ENCODE results near the gene RASA3. TPM values are rescaled to one million over a fixed set of nuclear protein-coding genes. Genes with fewer than 3 reads are reported as not detected.

The RASA3 gene
- total RNA-seq, 1 donor from 2014 or later: 41.1 TPM

DNA sequence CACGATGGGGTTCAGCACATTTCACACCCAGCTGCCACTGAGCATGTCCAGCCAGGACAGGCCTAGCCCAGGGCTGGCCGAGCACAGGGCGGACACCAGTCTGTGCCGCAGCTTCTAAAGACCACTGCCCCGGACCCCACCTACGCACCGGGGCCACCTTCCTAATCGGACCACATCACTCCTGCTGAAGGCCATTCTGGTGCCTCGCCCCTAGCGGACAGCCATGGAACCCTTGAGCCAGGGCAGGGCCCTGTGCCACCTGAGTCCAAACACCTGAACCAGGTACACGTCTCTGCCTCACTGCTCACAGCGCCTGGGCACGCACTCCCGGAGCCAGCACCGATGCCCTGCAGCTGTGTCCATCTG, 150.1 kb downstream of the RASA3 start:
- Mint-ChIP-seq H3K9me3 (ENCODE audit: unreplicated experiment) (no peaks in the 10 kb centered on the region), H3K27me3 (ENCODE audit: low read depth, unreplicated experiment) (no peaks in the 10 kb centered on the region), H3K4me3 (ENCODE audit: unreplicated experiment) (no peak overlapping the region), H3K36me3 (ENCODE audit: low read depth, unreplicated experiment) (peaks cover 19% of the 10 kb centered on the region), H3K4me1 (ENCODE audit: low read depth, unreplicated experiment) (no peaks in the 10 kb centered on the region), H3K27ac (ENCODE audit: unreplicated experiment) (no peak overlapping the region)
- Histone ChIP-seq H3K36me3 (ENCODE audit: insufficient read depth, low read length) (peaks cover 17% of the 10 kb centered on the region), H3K4me1 (ENCODE audit: insufficient read depth, low read length) (peaks cover 2% of the 10 kb centered on the region), H3K9me3 (ENCODE audit: insufficient read depth, low read depth, low read length) (no peaks in the 10 kb centered on the region), H3K4me3 (ENCODE audit: insufficient read depth, low read depth, low read length) (no peak overlapping the region), H3K27me3 (ENCODE audit: insufficient read depth, low read length) (no peaks in the 10 kb centered on the region), H2AFZ (ENCODE audit: low read depth, low read length) (no peak overlapping the region), H3K4me2 (ENCODE audit: low read length) (no peak overlapping the region), H3K79me2 (ENCODE audit: insufficient read depth, low read length) (peaks cover 2% of the 10 kb centered on the region), H4K20me1 (ENCODE audit: insufficient read depth, low read length) (peaks cover 25% of the 10 kb centered on the region), H3K9ac (ENCODE audit: low read length) (no peak overlapping the region), H3K27ac (ENCODE audit: low read depth, low read length) (no peak overlapping the region)
- DNase-seq (ENCODE audit: low read depth) (no peak), FAIRE-seq (no peak)
- TF ChIP-seq, protein P1, sequence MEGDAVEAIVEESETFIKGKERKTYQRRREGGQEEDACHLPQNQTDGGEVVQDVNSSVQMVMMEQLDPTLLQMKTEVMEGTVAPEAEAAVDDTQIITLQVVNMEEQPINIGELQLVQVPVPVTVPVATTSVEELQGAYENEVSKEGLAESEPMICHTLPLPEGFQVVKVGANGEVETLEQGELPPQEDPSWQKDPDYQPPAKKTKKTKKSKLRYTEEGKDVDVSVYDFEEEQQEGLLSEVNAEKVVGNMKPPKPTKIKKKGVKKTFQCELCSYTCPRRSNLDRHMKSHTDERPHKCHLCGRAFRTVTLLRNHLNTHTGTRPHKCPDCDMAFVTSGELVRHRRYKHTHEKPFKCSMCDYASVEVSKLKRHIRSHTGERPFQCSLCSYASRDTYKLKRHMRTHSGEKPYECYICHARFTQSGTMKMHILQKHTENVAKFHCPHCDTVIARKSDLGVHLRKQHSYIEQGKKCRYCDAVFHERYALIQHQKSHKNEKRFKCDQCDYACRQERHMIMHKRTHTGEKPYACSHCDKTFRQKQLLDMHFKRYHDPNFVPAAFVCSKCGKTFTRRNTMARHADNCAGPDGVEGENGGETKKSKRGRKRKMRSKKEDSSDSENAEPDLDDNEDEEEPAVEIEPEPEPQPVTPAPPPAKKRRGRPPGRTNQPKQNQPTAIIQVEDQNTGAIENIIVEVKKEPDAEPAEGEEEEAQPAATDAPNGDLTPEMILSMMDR (IDR thresholded peaks at IDR 0.05; ENCODE audit: insufficient read depth, low read depth, low read length): no peak
- no peak for TF ChIP-seq EZH2 (IDR thresholded peaks at IDR 0.05; ENCODE audit: insufficient read depth, low read length)

DNA sequence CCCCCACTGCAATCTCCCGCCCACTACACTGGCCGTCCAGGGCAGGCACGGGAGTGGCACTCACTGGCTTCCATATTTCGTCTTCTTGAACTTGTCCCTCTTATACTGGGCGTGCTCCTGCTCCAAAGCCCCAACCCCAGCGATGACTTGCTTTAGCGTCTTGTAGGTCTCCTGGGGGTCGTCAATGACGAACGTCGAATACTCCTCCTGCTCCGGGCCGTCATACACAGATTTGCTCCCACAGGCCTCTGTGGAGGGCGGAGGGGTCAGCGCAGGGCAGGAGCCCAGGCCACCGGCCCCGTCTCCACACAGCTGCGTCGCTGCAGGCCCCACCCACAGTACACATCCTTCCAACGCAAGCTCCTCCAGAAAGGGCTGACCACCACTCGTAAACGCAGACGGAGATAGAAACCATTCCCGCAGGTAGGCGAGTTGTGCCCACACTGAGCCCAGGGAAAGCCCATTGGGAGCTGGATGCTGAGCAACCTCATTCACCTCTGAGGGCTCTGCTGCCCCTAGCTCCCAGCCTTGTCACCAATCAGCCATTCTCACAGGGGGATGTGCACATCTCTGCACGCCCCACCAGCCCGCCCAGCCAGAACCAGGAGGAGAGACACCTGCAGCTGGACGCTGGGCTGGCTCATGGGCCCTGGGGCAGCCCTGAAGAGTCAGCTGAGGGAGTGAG, 150.7 kb downstream of the RASA3 start:
- peaks cover 5% of the 10 kb centered on the region for H3K4me1 Mint-ChIP-seq (ENCODE audit: low read depth, unreplicated experiment)
- Histone ChIP-seq H3K4me1 (ENCODE audit: insufficient read depth, low read length) (peaks cover 7% of the 10 kb centered on the region), H3K36me3 (ENCODE audit: insufficient read depth, low read length) (peaks cover 17% of the 10 kb centered on the region), H3K27me3 (ENCODE audit: insufficient read depth, low read length) (no peaks in the 10 kb centered on the region), H3K79me2 (ENCODE audit: insufficient read depth, low read length) (peaks cover 4% of the 10 kb centered on the region), H3K4me3 (ENCODE audit: insufficient read depth, low read depth, low read length) (no peak overlapping the region), H3K4me2 (ENCODE audit: low read length) (no peak overlapping the region), H3K9me3 (ENCODE audit: insufficient read depth, low read depth, low read length) (no peaks in the 10 kb centered on the region), H2AFZ (ENCODE audit: low read depth, low read length) (no peak overlapping the region), H3K27ac (ENCODE audit: low read depth, low read length) (no peak overlapping the region), H4K20me1 (ENCODE audit: insufficient read depth, low read length) (peaks cover 28% of the 10 kb centered on the region), H3K9ac (ENCODE audit: low read length) (no peak overlapping the region)
- peaks cover 19% of the 10 kb centered on the region for H3K36me3 Mint-ChIP-seq (ENCODE audit: low read depth, unreplicated experiment)
- DNase-seq (ENCODE audit: low read depth) (no peak), FAIRE-seq (no peak)
- TF ChIP-seq EZH2 (IDR thresholded peaks at IDR 0.05; ENCODE audit: insufficient read depth, low read length): no peak
- TF ChIP-seq, protein P1 (IDR thresholded peaks at IDR 0.05; ENCODE audit: insufficient read depth, low read depth, low read length): no peak
- no peaks in the 10 kb centered on the region for H3K9me3 Mint-ChIP-seq (ENCODE audit: unreplicated experiment)
- no peaks in the 10 kb centered on the region for H3K27me3 Mint-ChIP-seq (ENCODE audit: low read depth, unreplicated experiment)
- H3K4me3 Mint-ChIP-seq (ENCODE audit: unreplicated experiment): no peak overlapping the region
- H3K27ac Mint-ChIP-seq (ENCODE audit: unreplicated experiment): no peak overlapping the region

DNA sequence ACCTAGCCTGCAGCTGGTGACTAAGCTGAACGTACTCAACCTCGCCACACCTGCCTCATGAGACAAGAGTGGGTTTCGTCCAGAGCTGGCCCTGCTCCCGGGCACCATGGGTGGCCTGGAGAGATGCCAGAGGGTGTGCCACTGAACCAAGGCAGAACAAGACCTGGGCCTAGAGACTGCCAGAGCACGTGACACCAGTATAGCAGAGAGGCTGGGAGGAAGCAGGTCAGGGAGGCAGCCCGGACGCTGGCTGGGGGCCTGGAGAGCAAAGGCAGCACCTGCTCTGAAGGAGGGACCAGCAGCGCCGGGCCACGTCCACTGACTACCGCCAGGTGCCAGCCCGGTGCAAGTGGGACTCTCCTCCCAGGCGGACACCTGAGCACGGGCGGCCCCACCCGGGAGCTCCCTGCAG, 151.2 kb downstream of the RASA3 start:
- Mint-ChIP-seq H3K27ac (ENCODE audit: unreplicated experiment) (no peak overlapping the region), H3K4me1 (ENCODE audit: low read depth, unreplicated experiment) (peaks cover 5% of the 10 kb centered on the region), H3K9me3 (ENCODE audit: unreplicated experiment) (no peaks in the 10 kb centered on the region), H3K36me3 (ENCODE audit: low read depth, unreplicated experiment) (peaks cover 19% of the 10 kb centered on the region), H3K4me3 (ENCODE audit: unreplicated experiment) (no peak overlapping the region), H3K27me3 (ENCODE audit: low read depth, unreplicated experiment) (no peaks in the 10 kb centered on the region)
- Histone ChIP-seq H3K4me1 (ENCODE audit: insufficient read depth, low read length) (peaks cover 11% of the 10 kb centered on the region), H3K79me2 (ENCODE audit: insufficient read depth, low read length) (peaks cover 4% of the 10 kb centered on the region), H3K9me3 (ENCODE audit: insufficient read depth, low read depth, low read length) (no peaks in the 10 kb centered on the region), H3K4me3 (ENCODE audit: insufficient read depth, low read depth, low read length) (no peak overlapping the region), H3K27ac (ENCODE audit: low read depth, low read length) (no peak overlapping the region), H4K20me1 (ENCODE audit: insufficient read depth, low read length) (peaks cover 28% of the 10 kb centered on the region), H3K4me2 (ENCODE audit: low read length) (no peak overlapping the region), H2AFZ (ENCODE audit: low read depth, low read length) (no peak overlapping the region), H3K36me3 (ENCODE audit: insufficient read depth, low read length) (peaks cover 17% of the 10 kb centered on the region), H3K9ac (ENCODE audit: low read length) (no peak overlapping the region), H3K27me3 (ENCODE audit: insufficient read depth, low read length) (no peaks in the 10 kb centered on the region)
- DNase-seq (ENCODE audit: low read depth) (no peak), FAIRE-seq (no peak)
- TF ChIP-seq, protein P1 (IDR thresholded peaks at IDR 0.05; ENCODE audit: insufficient read depth, low read depth, low read length): no peak
- no peak for TF ChIP-seq EZH2 (IDR thresholded peaks at IDR 0.05; ENCODE audit: insufficient read depth, low read length)

All from astrocyte (in vitro differentiated cells and primary cell).